ENCODE results near the gene FLT1.

- TF ChIP-seq POLR2AphosphoS5 (IDR thresholded peaks at IDR 0.05; ENCODE audit: low read depth, low read length) (no peak), SIN3A (IDR thresholded peaks at IDR 0.05; ENCODE audit: borderline replicate concordance, insufficient read depth, low read length) (no peak), FOXP2 (optimal IDR thresholded peaks at IDR 0.05; ENCODE audit: borderline replicate concordance, extremely low read depth, extremely low read length, insufficient read depth) (no peak), REST (IDR thresholded peaks at IDR 0.05; ENCODE audit: insufficient read depth in 1 of 2, low read depth in 2 of 2, low read length in 2 of 2) (no peak)
These were observed 211.3 kb downstream of the FLT1 start for GRCh38 chr13:28283600-28283999.
